ENCODE measurements around the gene GLP1R. TPM values are rescaled to one million over a fixed set of nuclear protein-coding genes. Genes with fewer than 3 reads are reported as not detected.
"Not testable (repeated sequence)": the region's sequence is repeated elsewhere in the genome, so short reads cannot be mapped to it uniquely, and the experiment has no call there.

GLP1R gene
- total RNA-seq, 1 donor from 2014 or later: 0.08 TPM

DNA sequence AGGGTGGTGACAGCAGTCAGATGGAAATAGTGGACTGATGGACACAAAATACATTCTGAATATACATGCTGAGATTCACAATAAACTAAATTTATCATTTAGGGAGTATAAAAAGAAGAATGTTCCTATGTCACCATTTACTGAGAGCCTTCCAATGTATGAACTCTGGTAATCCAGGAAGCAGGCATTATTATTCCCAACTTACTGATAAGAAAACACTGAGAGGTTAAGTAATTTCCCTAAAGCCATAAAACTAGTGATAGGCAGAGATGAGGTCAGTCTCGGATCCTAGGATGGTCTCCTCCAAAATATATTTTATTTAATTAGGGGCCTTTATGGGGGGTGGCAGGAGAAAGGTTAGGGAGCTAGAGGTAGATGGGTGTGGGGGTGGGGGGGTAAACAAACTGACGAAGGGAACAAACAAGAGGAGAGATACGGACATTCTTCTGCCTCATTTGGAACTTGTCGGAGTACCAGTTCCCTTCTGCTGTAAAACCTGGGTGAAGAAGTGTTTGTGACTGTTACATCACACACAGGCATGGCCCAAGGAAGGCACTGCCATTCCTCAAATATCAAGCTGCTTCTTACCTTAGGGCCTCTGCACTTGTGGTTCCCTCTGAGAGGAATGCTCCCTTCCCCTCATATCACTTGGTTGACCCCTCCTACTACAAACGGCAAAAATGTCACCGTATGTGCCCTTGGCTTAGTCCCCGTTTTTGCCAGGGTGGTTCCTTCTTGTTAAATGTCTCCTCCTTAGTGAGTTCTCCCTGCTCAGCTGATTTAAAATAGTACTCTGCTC lies 59.7 kb downstream of the GLP1R start:
- intact Hi-C loops (cut with DNase I): no loop called here

DNA sequence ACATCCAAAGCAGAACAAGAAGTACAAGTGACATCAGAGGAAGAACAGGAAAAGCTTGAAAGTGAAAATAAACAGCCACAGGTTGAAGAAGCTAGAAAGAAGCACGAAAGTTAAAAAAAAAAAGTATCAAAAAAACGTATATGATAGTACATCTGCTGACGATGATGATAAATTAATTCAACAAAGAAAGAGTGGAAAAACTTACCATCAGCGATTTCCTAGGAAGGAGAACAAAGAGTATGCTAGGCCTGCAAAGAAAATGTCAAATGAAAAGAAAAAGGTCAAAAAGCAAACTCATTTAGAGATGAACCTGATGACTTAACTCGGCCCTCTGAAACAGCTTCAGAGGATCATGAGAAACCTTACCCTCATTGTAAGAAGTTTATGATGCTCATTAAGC lies 62.7 kb downstream of the GLP1R start:
- intact Hi-C loops (cut with DNase I): no loop called here
- no peak for DNase-seq (ENCODE audit: low spot score)

More for the DNA sequence above, 59.7 kb downstream of the GLP1R start:
- no peak for DNase-seq (ENCODE audit: low spot score)

DNA sequence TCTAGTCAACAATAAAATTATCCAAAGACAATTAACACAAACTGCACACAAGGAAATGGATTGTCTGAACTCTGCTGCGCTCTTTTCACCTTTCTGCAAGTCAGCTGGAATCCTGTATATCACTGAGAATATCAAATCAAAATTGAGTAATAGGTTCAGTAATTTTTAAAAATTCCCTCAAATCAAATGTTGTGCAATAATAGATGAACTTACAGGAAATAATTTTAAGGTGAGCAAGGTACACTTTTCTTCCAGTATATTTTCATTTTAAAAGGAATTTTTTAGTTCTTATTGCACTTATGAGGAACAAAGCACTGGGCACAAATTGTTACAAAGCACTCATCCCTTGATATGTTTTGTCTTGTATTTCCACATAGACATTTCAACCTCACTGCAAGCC lies 65.2 kb downstream of the GLP1R start:
- intact Hi-C loops (cut with DNase I): no loop called here
- no peak for DNase-seq (ENCODE audit: low spot score)

DNA sequence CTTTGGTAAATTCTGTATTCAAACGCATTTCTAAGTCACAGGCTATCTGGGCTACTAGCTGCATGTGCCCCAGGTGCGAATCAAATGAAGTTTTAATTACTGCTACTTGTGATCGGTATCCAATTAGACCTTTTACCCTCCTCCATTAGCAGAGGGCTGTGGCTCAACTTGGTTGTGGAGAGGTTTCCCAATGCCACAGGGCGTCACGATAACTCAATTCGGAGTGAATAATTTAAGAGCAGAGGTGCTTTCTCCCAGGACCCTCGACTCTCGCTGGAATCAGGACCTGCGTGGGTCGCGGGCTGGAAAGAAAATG lies 65.8 kb downstream of the GLP1R start:
- DNase-seq (ENCODE audit: low spot score): no peak
- intact Hi-C loops (cut with DNase I): no loop called here

DNA sequence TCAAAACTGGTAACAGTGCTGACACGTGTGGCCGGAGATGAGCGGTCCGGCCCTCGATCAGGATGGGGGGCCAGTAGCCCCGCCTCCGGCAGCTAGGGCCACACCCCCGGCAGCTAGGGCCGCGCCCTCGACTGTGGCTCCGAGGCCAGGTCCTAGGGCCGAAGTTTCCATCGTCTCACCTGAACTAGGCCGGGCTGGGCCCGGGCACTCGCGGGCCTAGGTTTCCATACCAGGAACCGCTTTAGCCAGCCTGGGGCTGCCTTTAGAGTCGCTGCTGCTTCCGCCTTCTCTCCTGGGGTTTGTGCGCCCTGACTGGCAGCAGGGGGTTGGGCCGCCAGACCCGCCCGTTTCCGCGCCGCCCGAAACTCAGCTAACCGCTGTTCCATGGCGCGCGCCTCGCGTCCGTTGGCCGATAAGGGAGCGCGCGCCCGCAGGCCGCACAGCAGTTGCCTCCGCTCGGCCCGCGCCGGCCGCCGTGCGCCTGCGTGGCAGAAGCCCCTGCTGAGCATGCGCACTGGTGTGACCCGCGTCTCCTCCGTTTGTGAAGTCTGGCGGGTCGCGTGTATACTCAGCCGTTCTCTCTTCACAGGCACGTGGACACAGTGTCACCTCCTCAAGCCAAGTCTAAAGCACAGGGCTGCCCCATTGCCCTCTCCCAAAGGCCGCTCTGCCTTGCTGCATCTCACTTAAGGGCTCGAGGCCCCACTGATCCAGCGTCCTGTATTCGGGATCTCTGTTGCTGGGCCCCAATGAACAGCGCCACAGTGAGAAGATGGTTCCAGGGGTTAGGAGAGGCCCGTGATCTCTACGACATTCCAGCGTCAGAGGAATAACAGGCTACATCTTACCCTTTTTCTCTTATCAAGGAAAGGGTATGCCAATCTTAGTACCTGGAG lies 66.4 kb downstream of the GLP1R start, which contains the start of gene SAYSD1:
Gene SAYSD1 (minus strand): TSS at position 483 of the 896 bp plus-strand sequence. CDS start 97 bp downstream, at position 386.
- intact Hi-C loops (cut with DNase I): no loop called here
- peak; percentile 94 for DNase-seq (ENCODE audit: low spot score)

DNA sequence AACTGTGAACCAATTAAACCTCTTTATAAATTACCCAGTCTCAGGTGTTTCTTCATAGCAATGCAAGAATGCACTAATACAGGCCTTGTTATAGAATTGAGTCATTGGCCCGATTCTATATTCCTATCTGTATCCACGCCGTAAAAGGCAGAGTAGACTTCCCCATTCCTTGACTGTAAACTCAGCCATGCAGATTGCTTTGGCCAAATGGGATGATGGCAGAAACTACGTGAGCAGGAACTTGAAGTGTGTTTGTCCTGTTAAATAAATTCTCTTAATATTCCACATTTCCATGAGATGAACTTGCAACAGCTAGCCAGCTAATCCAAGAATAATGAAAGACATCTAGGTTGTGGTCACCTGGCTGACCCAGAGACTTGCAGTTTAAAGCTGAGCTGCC lies 70.3 kb downstream of the GLP1R start:
- intact Hi-C loops (cut with DNase I): no loop called here

DNA sequence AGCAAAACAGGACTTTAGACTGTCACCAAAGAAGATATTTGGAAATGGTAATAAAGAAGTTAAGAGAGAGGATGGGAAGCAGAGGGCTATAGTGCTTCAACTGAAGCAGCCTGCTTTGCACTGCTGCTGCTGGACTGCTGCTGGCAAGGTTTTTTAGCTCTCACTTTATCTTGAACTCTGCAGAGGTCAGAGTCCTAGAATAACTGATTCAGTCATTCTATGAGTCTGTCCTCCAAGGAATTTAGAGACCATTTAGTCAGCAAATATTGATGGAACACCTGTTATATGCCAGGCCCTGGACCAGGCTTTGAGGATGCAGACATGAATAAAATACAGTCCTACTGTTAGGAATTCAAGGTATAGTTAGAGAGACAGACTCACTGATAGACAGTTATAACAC lies 75.5 kb downstream of the GLP1R start:
- no peak for DNase-seq (ENCODE audit: low spot score)
- intact Hi-C loops (cut with DNase I): no loop called here

More for the DNA sequence above, 70.3 kb downstream of the GLP1R start:
- DNase-seq (ENCODE audit: low spot score): no peak

DNA sequence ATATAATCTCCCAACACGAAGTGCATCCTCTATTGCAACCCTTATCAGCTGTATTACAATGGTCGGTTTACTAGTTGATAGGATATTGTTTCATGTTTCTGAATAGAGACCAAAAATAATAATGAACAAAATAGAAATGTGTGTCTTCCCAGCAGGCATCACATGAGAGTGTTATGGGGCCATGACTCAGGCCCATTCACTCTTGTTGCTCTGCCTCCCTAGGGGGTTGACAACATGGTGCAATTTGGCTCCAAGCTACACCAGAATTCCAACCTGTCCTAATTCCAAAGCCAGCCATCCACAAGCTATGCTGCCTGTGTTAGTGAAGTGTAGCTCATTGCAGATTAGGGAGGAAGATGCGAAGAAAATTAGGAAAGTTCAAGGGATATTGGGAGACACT lies 79.5 kb downstream of the GLP1R start:
- DNase-seq (ENCODE audit: low spot score): no peak
- intact Hi-C loops (cut with DNase I): no loop called here

DNA sequence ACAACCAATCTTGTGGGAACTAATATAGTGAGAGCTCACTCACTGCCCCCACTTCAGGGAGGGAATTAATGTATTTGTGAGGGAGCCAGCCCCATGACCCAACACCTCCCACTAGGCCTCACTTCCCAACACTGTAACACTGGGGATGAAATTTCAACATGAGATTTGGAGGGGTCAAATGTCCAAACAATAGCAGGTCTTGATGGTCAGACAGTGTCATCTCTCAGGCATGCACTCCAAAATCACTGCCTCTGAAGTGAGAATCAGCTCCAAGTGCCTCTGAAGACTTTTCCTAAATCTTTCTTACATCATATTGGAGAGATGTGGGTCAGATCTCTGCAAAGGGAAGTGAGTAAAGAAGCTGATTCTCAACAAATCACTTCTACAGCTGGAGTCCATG lies 80.3 kb downstream of the GLP1R start:
- no peak for DNase-seq (ENCODE audit: low spot score)
- intact Hi-C loops (cut with DNase I): no loop called here

DNA sequence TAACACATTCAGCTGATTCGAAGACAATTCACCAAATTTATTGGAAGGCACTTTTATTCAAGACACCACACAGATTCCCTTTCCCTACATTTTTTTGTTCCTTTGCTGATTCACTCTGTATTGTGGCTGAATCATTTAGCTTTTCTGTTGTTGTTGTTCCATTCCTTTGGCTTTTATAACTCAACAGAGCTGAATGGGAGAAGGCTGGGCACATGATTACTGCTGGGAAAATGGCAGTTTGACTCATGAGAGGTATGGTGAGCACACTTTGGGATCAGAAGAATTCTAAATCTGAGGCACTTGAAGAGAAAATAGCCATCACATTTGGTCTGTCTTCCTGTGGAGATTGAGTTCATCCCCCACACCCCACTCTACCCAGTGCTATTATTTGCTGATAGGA lies 82.1 kb downstream of the GLP1R start:
- DNase-seq (ENCODE audit: low spot score): no peak
- intact Hi-C loops (cut with DNase I): no loop called here

DNA sequence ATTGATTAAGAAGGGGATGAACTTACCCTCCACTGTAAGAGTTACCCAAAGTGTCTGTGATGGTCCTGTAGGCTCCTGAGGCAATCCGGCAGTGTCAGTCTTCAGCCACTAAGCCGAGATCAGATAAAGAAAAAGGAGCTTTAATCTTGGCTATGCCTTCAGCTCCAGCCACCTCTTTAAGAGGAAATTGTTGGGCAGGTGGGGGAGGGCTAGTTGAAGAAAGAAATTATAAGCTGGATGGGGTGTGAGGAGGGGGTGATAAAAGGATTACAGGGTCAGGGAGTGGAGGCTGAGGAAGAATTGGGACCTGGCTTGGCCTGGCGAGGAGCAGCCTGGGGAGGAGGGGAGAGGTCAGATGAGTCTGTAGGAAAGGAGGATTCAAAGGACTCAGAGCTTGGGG lies 86.2 kb downstream of the GLP1R start:
- DNase-seq (ENCODE audit: low spot score); intact Hi-C loops (cut with DNase I): not testable (repeated sequence)

DNA sequence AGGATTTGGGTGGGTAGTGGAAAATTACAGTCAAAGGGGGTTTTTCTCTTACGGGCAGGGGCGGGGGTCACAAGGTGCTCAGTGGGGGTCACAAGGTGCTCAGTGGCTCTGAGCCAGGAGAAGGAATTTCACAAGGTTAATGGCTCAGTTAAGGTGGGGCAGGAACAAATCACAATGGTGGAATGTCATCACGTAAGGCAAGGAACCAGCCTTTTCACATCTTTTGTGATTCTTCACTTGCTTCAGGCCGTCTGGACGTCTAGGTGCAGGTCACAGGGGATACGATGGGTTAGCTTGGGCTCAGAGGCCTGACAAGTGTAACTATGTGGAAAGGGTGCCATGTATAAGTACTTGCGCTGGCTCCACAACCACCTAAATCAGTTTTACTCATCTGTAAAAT lies 87.6 kb downstream of the GLP1R start:
- DNase-seq (ENCODE audit: low spot score); intact Hi-C loops (cut with DNase I): not testable (repeated sequence)

DNA sequence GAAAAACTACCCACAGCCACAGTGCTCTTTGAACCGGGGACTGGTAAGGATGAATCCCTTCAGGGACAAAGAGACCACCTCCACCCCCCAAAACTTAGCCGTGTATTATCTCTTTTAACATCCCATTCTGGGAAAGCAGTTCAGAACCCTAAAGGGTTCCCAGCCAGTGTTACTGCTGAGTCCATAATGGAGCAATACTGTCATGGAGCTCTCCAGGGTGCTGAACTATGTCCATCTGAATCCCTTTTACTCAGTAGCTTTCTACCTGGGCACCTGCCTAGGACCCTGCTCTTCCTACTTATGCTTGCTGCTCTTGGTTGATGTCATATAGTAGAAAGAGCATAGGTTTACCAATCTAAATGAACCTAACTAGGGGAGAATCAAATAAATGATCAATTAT lies 88.7 kb downstream of the GLP1R start:
- DNase-seq (ENCODE audit: low spot score): no peak
- intact Hi-C loops (cut with DNase I): no loop called here

Other genes with a start within 250 kb of the GLP1R start
- gene SAYSD1, start 66.4 kb downstream of the GLP1R start, total RNA-seq: 6.7 TPM
- 0.19 TPM for gene KCNK5, start 180.7 kb downstream of the GLP1R start, total RNA-seq

All from cardiac septum (tissue), 1 donor.